ENCODE data around the gene SYNM.

- TF ChIP-seq CTCF (IDR thresholded peaks at IDR 0.05) (peak; percentile 37 to 96 (median 79)), POLR2A (IDR thresholded peaks at IDR 0.05) (peak in 2 of 3 donors; percentile 51 to 57)
Observed at GRCh38 chr15:99104788-99105513, at the start of gene SYNM.

Measured in body of pancreas (tissue), 4 donors.